Measurements from ENCODE around the gene ERC2. TPM values are rescaled to one million over a fixed set of nuclear protein-coding genes. Genes with fewer than 3 reads are reported as not detected.
A peak's percentile ranks its signal among the peaks of the same experiment; 100 is the strongest.

Gene ERC2
- total and polyA plus RNA-seq, 2 of the 8 experiments (the other 6 are each of a cell fraction or from before 2014, with no cell fraction given) = 16.4 to 22.8 TPM

DNA sequence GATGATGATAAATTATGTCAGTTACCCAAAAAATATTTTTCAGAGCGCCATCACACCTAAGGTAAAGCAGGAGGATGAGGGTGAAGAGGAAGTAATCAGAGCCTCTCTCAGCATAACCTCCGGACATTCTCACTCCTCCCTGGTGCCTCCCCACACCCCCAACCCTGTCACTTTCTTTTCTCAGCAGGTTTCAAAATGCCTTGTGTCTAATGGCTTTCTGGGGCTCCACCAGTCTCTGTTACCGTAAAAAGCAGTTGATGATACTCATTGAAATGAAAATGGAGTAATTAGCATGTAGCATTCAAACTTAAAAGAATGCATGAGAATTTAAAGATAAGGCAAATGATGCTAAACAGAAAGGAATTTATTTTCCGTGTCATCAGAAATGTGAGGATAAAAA lies 180.0 kb downstream of the ERC2 start:
- Histone ChIP-seq H2BK120ac (replicated peaks; ENCODE audit: low read depth, low read length) (no peak overlapping the region), H3K9ac (replicated peaks in 1 of 4; ENCODE audit: extremely low read depth in 1 of 4, low read depth in 3 of 4, low read length in 3 of 4) (no peak overlapping the region), H3K56ac (replicated peaks; ENCODE audit: insufficient read length, low read depth, low read length) (no peak overlapping the region), H4K20me1 (replicated peaks in 1 of 2; ENCODE audit: control insufficient read depth in 1 of 2, insufficient read depth in 2 of 2, low read length in 2 of 2) (no peaks in the 10 kb centered on the region), H3K9me3 (ENCODE audit: insufficient read depth in 2 of 2, low read depth in 1 of 2, low read length in 1 of 2) (peaks cover under 1 to 3% of the 10 kb centered on the region in 2 experiments; a peak in 3 of 4 replicates), H3K18ac (ENCODE audit: extremely low read depth, low read length) (no peak overlapping the region), H2BK12ac (ENCODE audit: low read depth, low read length) (0 out of 2 replicates have a peak overlapping the region, but pooled peaks have one; percentile 12), H4K8ac (ENCODE audit: extremely low read depth, insufficient read depth, low read length) (no peak overlapping the region), H2BK15ac (ENCODE audit: low read length) (no peak overlapping the region), H3K23ac (ENCODE audit: insufficient read length) (no peak overlapping the region), H3K4me3 (ENCODE audit: extremely low read depth in 1 of 4, insufficient read depth in 2 of 4, low read depth in 3 of 4, low read length in 4 of 4) (no peak overlapping the region), H2BK20ac (ENCODE audit: low read length) (no peak overlapping the region), H3K36me3 (ENCODE audit: control insufficient read depth in 2 of 4, insufficient read depth in 4 of 4, low read length in 3 of 4) (peaks cover 0 to 6% (median 1%) of the 10 kb centered on the region in 4 experiments; a peak in 1 of 8 replicates), H3K23me2 (ENCODE audit: low read depth, low read length) (no peaks in the 10 kb centered on the region; the same call in 1 of the 2 replicates), H3K4me1 (replicated peaks in 1 of 4; ENCODE audit: control insufficient read depth in 3 of 4, insufficient read depth in 4 of 4, low read length in 3 of 4) (peaks cover 6 to 22% (median 16%) of the 10 kb centered on the region in 4 experiments), H3K79me1 (ENCODE audit: low read depth, low read length) (no peaks in the 10 kb centered on the region), H3K27me3 (replicated peaks in 1 of 4; ENCODE audit: control insufficient read depth in 3 of 4, extremely low read depth in 1 of 4, insufficient read depth in 3 of 4, low read length in 3 of 4) (no peaks in the 10 kb centered on the region), H2BK5ac (ENCODE audit: low read depth, low read length) (0 out of 2 replicates have a peak overlapping the region, but pooled peaks have one; percentile 46), H3K27ac (ENCODE audit: low read depth, low read length) (no peak overlapping the region), H4K91ac (replicated peaks; ENCODE audit: insufficient read length, low read length) (no peak overlapping the region), H4K5ac (ENCODE audit: insufficient read length, low read depth, low read length) (no peak overlapping the region), H3K14ac (ENCODE audit: insufficient read length) (no peak overlapping the region), H2AFZ (ENCODE audit: low read length) (no peak overlapping the region), H3K4ac (replicated peaks; ENCODE audit: insufficient read length, low read depth, low read length) (no peak overlapping the region), H2AK5ac (ENCODE audit: low read depth, low read length) (0 out of 2 replicates have a peak overlapping the region, but pooled peaks have one; percentile 29), H3K4me2 (ENCODE audit: insufficient read depth in 1 of 2, low read depth in 2 of 2, low read length in 2 of 2) (peak overlapping the region; percentile 9 to 40; a peak in 2 of 4 replicates), H3K79me2 (ENCODE audit: control insufficient read depth in 1 of 2, insufficient read depth in 2 of 2, low read length in 2 of 2) (no peaks in the 10 kb centered on the region)
- ChIA-PET POLR2A (ENCODE audit: partially characterized antibody) (no interaction called here), CTCF (ENCODE audit: partially characterized antibody) (interaction anchor here (4.5 kb wide), 1 partner anchor 15 kb away, joined by 42 read pairs; no protein-coding TSS in a partner anchor)
- FAIRE-seq = peak; percentile 48
- no peak for DNase-seq (ENCODE audit: low read depth in 1 of 2, low spot score in 2 of 2)
- 28% methylated on average over 4 of the region's 4 CpGs; no CpG with 5 or more reads in 1 of the 2 experiments for WGBS, 2 experiments (ENCODE audit: extremely low coverage in 1 of 2, insufficient coverage in 1 of 2, insufficient read length in 1 of 2, insufficient replicate concordance in 2 of 2, low coverage in 1 of 2, low lambda C conversion rate in 2 of 2, missing lambda C conversion rate in 1 of 2)
- TF ChIP-seq SIRT6 (IDR thresholded peaks at IDR 0.05; ENCODE audit: low read length) = no peak
- TF ChIP-seq SP2 (IDR thresholded peaks at IDR 0.05; ENCODE audit: low read length) = no peak
- TF ChIP-seq USF2 (IDR thresholded peaks at IDR 0.05; ENCODE audit: low read length) = no peak
- TF ChIP-seq SP1 (IDR thresholded peaks at IDR 0.05; ENCODE audit: low read depth, low read length) = no peak
- no peak for TF ChIP-seq CEBPB (IDR thresholded peaks at IDR 0.05; ENCODE audit: low read depth, low read length)
- TF ChIP-seq RXRA (IDR thresholded peaks at IDR 0.05; ENCODE audit: insufficient read depth, low read depth, low read length) = no peak
- no peak for TF ChIP-seq KDM4A (IDR thresholded peaks at IDR 0.05; ENCODE audit: low read depth, low read length, severe bottlenecking)
- no peak for TF ChIP-seq TCF12 (IDR thresholded peaks at IDR 0.05; ENCODE audit: low read depth, low read length)
- no peak for TF ChIP-seq CBX5 (IDR thresholded peaks at IDR 0.05; ENCODE audit: low read depth, low read length)
- no peak for TF ChIP-seq TEAD4 (IDR thresholded peaks at IDR 0.05; ENCODE audit: low read depth, low read length)
- no peak for TF ChIP-seq PHF8 (conservative IDR thresholded peaks at IDR 0.05; ENCODE audit: low read depth, low read length)
- no peak for TF ChIP-seq MAX (IDR thresholded peaks at IDR 0.05)
- no peak for TF ChIP-seq EP300 (IDR thresholded peaks at IDR 0.05; ENCODE audit: borderline replicate concordance in 1 of 2, low read depth in 2 of 2, low read length in 2 of 2)

Data from H1 (cell line).